Astrocyte of the cerebellum (primary cell): ENCODE results near the gene ADNP2.

Experiments used
- DNase-seq: peaks from one replicate; pipeline ENCODE4 v3.0.0-alpha.2; 2011; ENCODE audit warnings: low read depth
- H3K4me3 ChIP-seq: 2 replicates; pipeline ENCODE4 v1.5.1; 2011; ENCODE audit warnings: mild to moderate bottlenecking, low read depth, low read length, moderate library complexity
- in situ Hi-C: cut with HindIII; loops from 2 replicates; pipeline ENCODE4 v1.10.0; 2017; ENCODE audit warnings: low sequenced_read_pairs
- TF ChIP-seq, protein P1 (sequence below): IDR thresholded peaks from 2 replicates; pipeline ENCODE4 v1.5.1; 2012; ENCODE audit warnings: low read length, low read depth, moderate library complexity, mild to moderate bottlenecking; ENCODE audit errors: missing control alignments

Gene ADNP2, protein sequence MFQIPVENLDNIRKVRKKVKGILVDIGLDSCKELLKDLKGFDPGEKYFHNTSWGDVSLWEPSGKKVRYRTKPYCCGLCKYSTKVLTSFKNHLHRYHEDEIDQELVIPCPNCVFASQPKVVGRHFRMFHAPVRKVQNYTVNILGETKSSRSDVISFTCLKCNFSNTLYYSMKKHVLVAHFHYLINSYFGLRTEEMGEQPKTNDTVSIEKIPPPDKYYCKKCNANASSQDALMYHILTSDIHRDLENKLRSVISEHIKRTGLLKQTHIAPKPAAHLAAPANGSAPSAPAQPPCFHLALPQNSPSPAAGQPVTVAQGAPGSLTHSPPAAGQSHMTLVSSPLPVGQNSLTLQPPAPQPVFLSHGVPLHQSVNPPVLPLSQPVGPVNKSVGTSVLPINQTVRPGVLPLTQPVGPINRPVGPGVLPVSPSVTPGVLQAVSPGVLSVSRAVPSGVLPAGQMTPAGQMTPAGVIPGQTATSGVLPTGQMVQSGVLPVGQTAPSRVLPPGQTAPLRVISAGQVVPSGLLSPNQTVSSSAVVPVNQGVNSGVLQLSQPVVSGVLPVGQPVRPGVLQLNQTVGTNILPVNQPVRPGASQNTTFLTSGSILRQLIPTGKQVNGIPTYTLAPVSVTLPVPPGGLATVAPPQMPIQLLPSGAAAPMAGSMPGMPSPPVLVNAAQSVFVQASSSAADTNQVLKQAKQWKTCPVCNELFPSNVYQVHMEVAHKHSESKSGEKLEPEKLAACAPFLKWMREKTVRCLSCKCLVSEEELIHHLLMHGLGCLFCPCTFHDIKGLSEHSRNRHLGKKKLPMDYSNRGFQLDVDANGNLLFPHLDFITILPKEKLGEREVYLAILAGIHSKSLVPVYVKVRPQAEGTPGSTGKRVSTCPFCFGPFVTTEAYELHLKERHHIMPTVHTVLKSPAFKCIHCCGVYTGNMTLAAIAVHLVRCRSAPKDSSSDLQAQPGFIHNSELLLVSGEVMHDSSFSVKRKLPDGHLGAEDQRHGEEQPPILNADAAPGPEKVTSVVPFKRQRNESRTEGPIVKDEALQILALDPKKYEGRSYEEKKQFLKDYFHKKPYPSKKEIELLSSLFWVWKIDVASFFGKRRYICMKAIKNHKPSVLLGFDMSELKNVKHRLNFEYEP

DNA sequence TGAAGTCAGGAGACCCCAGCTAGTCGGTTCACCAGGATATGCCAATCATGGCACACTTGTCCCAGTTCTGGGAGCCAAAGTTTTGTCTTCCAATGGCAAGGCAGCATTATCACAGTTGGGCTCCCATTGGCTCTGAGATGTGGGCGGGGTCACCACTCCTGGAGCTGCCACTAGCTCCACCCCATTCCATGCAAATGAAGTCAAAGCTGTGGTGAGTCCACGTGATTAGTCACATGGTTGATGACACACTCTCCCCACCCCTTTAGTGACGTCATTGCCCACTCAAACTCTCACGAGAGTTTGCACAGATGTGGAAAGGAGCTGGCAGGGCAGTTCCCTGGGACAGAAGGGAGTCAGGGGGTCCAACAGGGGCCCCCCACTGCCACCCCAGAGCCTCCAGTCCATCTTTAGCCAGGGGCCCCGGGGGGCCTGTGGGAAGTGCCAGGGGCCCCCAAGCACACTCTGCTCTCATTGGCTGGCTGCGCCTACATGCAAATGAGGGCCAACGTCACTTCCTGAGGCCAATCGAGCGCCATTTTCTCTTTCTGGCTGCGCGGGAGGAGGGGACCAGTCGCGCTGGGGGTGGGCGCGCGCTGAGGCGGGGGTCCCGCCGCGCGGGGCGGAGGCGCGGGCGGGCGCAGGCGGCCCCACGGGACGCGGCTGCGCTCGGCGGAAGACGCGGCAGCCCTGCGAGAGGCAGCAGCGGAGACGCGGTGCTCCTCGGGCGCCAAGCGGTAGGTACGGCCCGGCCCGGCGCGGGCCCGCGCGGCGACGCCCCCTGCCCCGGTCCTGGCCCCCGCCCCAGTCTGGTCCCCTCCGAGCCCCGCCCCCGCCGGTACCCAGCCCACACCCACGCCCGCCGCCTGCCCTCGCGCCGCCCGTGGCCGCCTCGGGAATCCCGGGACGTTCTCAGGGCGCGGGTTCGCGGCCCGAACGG is at the start of gene ADNP2:
Gene ADNP2 (plus strand): TSS at position 524 of the 937 bp plus-strand sequence. CDS start 8,281 bp downstream, outside the sequence.
- TF ChIP-seq, protein P1, sequence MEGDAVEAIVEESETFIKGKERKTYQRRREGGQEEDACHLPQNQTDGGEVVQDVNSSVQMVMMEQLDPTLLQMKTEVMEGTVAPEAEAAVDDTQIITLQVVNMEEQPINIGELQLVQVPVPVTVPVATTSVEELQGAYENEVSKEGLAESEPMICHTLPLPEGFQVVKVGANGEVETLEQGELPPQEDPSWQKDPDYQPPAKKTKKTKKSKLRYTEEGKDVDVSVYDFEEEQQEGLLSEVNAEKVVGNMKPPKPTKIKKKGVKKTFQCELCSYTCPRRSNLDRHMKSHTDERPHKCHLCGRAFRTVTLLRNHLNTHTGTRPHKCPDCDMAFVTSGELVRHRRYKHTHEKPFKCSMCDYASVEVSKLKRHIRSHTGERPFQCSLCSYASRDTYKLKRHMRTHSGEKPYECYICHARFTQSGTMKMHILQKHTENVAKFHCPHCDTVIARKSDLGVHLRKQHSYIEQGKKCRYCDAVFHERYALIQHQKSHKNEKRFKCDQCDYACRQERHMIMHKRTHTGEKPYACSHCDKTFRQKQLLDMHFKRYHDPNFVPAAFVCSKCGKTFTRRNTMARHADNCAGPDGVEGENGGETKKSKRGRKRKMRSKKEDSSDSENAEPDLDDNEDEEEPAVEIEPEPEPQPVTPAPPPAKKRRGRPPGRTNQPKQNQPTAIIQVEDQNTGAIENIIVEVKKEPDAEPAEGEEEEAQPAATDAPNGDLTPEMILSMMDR = no peak
- peak within 1 kb of the TSS; percentile 63 for H3K4me3 ChIP-seq
- peak; percentile 83 for DNase-seq
- in situ Hi-C loops = no loop called here

DNA sequence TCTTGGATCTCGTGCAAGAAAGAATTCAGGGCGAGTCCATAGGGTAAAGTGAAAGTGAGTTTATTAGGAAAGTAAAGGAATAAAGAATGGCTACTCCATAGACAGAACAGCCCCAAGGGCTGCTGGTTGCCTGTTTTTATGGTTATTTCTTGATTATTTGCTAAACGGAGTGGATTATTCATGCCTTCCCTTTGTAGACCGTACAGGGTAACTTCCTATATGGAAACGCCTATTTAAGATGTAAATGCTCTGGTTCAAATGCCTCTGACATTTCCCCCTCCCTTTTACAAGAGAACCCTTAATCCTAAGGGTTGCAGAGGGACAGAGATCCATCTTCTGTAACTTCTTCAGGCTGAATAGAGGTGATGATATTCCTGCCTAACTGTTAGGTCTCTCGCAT is 49.1 kb upstream of the ADNP2 start:
- no peak for DNase-seq
- in situ Hi-C loops = no loop called here
- H3K4me3 ChIP-seq = no peak overlapping the region
- TF ChIP-seq, protein P1 = no peak

DNA sequence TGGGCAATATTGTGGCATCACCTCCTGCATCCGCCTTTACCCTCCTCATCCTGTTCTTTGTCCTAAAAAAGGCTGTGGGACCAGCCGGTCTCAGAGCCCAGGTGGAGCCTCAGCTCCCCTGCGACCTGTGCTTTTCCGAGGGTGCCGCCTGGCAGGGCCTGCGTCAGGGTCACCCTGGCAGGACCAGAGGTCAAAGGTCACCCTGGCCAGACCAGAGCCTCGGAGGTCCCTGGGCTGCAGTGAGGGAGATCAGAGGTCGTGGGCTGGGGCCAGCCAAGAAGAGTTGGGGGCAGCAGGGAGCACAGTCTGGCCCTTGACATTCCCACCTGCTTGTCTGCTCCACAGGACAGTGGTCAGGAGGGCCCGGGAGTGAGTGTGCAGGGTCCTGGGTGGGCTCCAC is 43.4 kb upstream of the ADNP2 start:
- in situ Hi-C loops = no loop called here
- no peak for DNase-seq
- H3K4me3 ChIP-seq = no peak overlapping the region
- TF ChIP-seq, protein P1 = no peak

DNA sequence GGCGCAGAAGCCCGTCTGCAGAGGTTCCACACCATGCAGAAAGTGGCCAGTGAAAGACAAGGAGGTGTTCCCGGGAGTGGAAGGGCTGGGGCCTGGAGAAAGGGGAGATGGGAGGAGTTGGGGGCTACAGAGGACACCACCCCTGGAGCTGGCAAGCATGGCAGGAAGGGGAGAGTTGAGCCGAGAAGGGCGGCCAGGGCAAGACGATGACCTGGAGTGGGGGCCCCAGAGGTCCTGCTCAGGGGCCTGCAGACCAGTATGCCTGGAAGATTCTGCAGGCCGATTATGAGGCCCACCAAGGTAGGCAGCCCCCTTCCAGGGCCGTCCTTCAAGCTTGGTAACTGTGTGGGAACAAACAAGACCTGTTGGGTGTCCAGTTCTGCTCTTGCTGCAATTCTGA is 41.7 kb upstream of the ADNP2 start:
- no peak for DNase-seq
- no peak overlapping the region for H3K4me3 ChIP-seq
- TF ChIP-seq, protein P1 = no peak
- in situ Hi-C loops = no loop called here

DNA sequence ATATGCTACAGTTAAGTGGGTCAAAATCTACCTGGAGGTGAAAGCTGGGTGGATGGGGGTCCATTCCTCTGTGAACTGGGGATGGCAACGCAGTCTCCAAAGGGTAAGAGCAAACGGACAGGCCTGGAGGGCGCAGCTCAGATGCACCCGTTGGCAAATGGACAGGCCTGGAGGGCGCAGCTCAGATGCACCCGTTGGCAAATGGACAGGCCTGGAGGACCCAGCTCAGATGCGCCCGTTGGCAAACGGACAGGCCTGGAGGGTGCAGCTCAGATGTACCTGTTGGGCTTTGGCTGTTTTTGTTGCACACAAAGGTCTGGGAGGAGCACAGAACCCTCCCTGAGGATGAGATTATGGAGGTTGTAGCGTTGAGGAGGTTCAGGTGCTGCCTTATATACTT is 41.2 kb upstream of the ADNP2 start:
- in situ Hi-C loops = no loop called here
- TF ChIP-seq, protein P1 = no peak

More for the DNA sequence above, 41.2 kb upstream of the ADNP2 start:
- no peak for DNase-seq
- no peak overlapping the region for H3K4me3 ChIP-seq
